PC-3 (cell line): ENCODE data around the gene VPS51.

Source experiments
- EZH2phosphoT487 ChIP-seq: fragments of 300-600 bp; sonication (generic); IDR thresholded peaks from 2 replicates; pipeline ENCODE4 v1.6.1; 2018; ENCODE audit warnings: mild to moderate bottlenecking, antibody characterized with exemption, low read length, borderline replicate concordance
- TF ChIP-seq, protein P1 (sequence below): fragments of 300-600 bp; sonication (generic); conservative IDR thresholded peaks from 2 replicates; pipeline ENCODE4 v1.5.1; 2017; ENCODE audit warnings: antibody characterized with exemption, low read depth, mild to moderate bottlenecking, low read length

DNA sequence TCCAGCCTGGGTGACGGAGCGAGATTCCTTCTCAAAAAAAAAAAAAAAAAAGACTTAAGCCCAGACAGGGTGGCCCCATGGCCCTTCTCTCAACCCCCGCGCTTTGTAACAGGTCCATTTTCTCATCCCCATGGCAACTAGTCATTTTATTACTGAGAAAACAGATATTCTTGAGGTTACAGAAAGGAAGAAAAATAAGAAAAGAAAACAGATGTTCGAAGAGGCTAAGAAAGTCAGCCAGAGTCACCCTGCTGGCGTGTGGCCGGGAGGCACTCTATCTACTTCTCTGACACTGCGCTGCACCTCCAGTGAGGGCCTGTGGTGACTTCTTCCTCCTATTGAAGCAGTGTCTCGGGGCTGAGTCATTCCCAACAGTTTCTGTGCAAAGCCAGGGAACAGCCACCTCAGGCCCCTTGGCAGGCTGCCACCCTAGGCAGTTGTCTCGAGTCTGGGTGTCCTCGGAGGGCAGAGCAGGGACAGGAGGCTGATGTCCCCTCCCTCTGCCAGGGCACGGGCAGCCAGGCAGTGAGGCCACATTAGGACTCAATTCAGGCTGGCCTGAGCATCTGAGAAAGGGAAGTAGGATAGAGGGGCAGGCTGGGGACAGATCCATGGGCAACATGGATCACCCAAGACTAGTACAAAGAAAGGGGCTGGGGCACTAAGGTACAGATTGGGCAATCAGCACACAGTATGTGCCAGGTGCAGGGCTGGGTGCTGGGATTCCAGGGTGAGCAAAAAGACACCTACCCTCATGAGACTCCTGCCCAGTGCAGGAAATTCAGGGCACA lies 54.7 kb downstream of the VPS51 start:
- TF ChIP-seq, protein P1, sequence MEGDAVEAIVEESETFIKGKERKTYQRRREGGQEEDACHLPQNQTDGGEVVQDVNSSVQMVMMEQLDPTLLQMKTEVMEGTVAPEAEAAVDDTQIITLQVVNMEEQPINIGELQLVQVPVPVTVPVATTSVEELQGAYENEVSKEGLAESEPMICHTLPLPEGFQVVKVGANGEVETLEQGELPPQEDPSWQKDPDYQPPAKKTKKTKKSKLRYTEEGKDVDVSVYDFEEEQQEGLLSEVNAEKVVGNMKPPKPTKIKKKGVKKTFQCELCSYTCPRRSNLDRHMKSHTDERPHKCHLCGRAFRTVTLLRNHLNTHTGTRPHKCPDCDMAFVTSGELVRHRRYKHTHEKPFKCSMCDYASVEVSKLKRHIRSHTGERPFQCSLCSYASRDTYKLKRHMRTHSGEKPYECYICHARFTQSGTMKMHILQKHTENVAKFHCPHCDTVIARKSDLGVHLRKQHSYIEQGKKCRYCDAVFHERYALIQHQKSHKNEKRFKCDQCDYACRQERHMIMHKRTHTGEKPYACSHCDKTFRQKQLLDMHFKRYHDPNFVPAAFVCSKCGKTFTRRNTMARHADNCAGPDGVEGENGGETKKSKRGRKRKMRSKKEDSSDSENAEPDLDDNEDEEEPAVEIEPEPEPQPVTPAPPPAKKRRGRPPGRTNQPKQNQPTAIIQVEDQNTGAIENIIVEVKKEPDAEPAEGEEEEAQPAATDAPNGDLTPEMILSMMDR = no peak
- TF ChIP-seq EZH2phosphoT487 = 0 out of 2 replicates have a peak, but pooled peaks have one; percentile 39
